HL-60 (cell line): ENCODE measurements around the gene PARP14.

ENCODE experiments used
- POLR2AphosphoS5 ChIP-seq: IDR thresholded peaks from 2 replicates; pipeline ENCODE4 v1.6.1; 2012; ENCODE audit warnings: low read depth
- REST ChIP-seq: IDR thresholded peaks from 2 replicates; pipeline ENCODE4 v1.6.1; 2012; ENCODE audit warnings: low read depth; ENCODE audit not compliant: insufficient replicate concordance
- TF ChIP-seq, protein P1 (sequence below): IDR thresholded peaks from one replicate; pipeline ENCODE4 v1.5.1; 2011; ENCODE audit warnings: low read length, control low read depth, inconsistent platforms; ENCODE audit not compliant: insufficient read depth

DNA sequence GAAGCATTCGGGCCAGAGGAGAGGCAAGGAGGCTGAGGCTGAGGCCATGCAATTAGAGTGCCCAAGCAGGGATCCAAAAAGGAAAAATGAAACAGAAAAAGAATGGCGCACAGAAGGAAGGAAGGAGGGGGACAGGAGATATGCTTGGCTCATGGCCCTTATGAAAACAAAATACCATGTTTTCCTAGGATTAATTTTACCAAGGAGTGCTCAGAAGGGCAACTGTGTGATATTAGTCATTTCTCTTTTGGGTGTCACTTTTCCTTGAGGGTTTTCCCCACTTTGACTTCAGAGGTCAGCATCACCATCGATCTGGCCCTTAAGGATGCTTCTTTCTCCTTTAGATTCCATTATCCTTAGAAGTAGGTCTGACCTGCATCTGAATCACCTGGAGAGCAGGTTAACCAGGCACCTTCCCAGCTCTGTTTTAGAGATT, 1.4 kb downstream of the PARP14 start:
- TF ChIP-seq, protein P1, sequence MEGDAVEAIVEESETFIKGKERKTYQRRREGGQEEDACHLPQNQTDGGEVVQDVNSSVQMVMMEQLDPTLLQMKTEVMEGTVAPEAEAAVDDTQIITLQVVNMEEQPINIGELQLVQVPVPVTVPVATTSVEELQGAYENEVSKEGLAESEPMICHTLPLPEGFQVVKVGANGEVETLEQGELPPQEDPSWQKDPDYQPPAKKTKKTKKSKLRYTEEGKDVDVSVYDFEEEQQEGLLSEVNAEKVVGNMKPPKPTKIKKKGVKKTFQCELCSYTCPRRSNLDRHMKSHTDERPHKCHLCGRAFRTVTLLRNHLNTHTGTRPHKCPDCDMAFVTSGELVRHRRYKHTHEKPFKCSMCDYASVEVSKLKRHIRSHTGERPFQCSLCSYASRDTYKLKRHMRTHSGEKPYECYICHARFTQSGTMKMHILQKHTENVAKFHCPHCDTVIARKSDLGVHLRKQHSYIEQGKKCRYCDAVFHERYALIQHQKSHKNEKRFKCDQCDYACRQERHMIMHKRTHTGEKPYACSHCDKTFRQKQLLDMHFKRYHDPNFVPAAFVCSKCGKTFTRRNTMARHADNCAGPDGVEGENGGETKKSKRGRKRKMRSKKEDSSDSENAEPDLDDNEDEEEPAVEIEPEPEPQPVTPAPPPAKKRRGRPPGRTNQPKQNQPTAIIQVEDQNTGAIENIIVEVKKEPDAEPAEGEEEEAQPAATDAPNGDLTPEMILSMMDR = no peak
- TF ChIP-seq POLR2AphosphoS5 (no peak), REST (no peak)
